HT1080 (cell line): Measurements from ENCODE around the gene CAMTA1. TPM values are rescaled to one million over a fixed set of nuclear protein-coding genes. Genes with fewer than 3 reads are reported as not detected.
A peak's percentile ranks its signal among the peaks of the same experiment; 100 is the strongest.

ENCODE experiments used
- DNase-seq: peaks from one replicate; pipeline ENCODE4 v3.0.0-alpha.2; 2015; ENCODE audit warnings: low read depth
- total RNA-seq: library from RNA; depleted of rRNA; stranded (reverse); fragments of >200 nt; shearing (Covaris generic); gene quantifications from 2 replicates; pipeline ENCODE4 v1.2.3, GENCODE V29; 2014

CAMTA1 gene
- total RNA-seq, 1 experiment from 2014 or later = 59.2 TPM

GRCh38 chr1:6873298-6874015 is 88.2 kb downstream of the CAMTA1 start:
- no peak for DNase-seq

DNA sequence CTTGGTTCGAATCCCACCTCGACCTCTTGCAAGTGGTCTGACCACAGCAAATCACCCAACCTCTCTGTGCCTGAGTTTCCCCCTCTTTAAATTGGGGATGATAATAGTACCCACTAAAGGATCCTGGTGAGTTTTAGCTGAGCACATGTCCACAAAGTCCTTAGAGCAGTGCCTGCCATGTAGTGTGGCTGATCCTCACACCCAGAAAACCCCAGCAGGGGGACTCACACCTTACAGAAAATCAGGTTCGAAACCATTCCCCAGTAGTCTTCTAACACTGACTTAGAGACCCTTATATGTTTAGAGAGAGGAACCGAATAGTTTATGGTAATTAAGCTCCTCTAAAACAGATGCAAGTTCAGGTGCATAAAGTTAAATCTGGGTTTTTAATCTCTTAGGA is 89.0 kb downstream of the CAMTA1 start:
- DNase-seq = no peak

DNA sequence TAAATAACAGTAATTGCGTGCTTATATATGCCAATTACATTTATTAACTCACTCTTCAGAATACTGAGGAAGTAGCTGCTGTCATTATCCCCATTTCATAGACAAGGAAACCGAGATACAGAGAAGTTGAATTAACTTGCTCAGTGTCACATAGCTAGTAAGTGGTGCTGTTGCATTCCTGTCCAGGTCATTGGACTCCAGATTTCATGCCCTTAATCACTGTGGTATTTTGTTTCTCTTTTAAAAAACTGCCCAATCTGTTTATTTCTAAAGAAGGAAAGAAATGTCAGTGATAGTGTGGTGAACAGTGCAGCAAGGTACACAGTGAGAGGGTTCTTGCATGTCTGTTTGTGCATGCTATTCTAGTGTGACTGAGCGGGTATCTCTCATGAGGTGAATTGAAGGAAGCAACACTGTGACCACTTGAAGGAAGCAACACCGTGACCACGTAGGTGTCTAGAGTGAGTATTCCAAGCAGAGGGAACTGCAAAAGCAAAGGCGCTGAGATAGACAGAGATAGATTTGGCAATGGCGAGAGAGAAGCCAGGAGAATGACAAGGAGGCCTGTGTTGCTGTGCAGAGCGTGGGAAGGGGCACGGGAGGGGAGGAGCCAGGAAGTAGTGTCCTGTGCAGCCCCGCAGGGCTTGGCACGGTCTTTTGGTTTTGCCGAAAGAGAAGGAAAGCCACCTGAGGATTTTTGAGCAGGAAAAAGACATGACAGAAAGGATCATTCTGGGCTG is 95.9 kb downstream of the CAMTA1 start:
- DNase-seq = no peak

GRCh38 chr1:6882414-6882813 is 97.2 kb downstream of the CAMTA1 start:
- DNase-seq = no peak

GRCh38 chr1:6884652-6885153 is 99.4 kb downstream of the CAMTA1 start:
- DNase-seq = no peak

- no peak for DNase-seq
Measured at GRCh38 chr1:6885426-6885825, 100.2 kb downstream of the CAMTA1 start.

- DNase-seq = no peak
Measured at GRCh38 chr1:6886523-6886922, 101.3 kb downstream of the CAMTA1 start.

GRCh38 chr1:6888268-6888667 is 103.0 kb downstream of the CAMTA1 start:
- peak; percentile 16 for DNase-seq

DNA sequence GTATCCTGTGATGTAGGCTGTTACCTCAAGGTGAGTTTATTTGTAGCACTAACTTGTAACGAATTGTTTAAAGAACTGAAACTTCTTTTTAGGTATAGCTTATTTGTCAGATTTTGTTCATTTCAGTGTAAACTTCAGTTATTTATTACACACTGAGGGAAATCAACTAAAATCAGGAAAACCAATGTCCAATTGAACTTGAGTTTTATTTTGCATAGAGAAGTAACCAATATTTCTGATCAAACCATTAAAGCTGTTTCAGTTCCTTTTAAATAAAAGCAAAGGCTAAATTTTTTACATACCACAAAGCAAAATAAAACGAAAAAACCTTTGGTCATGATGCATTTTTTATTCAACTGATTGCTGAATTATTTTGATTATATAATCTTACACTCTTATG is 103.6 kb downstream of the CAMTA1 start:
- no peak for DNase-seq

GRCh38 chr1:6889875-6890480 is 104.7 kb downstream of the CAMTA1 start:
- DNase-seq = peak; percentile 52

- no peak for DNase-seq
Measured at GRCh38 chr1:6890686-6891085, 105.4 kb downstream of the CAMTA1 start.

DNA sequence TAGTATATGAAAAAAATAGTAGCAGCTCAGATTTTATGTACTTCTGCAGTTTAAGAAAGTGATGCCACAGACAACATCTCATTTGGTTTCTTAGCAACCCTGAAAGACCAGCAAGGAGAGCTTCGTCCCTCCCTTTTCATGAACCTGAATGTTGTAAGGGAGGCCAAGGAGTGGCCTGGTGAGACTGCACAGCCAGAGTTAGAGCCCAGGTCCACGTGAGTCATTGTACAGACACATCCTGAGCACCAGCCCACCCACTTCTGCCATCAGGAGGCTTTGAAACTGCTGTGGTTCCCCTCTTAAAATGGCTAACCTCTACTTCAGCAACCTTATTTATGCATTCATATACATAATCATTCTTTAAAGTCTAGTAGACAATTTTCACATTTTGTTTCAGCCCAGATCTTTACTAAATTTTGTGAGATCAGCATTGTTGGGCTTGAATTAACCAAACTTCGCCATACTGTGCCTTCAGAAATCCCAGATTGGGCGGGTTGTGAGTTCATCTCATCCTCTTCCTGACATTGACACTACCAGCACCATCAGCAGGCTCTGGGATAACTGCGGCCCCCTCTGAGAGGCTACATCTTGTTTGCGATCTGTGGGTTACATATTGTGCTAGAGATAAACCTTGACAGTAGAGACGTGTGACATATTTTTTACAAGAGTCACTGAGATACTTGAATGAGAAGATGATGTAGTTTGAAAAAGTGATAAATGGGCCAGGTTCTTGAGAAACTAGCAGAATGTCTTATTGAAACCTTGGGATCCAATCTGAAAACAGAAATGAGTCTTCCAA is 106.7 kb downstream of the CAMTA1 start:
- peak; percentile 40 for DNase-seq

DNA sequence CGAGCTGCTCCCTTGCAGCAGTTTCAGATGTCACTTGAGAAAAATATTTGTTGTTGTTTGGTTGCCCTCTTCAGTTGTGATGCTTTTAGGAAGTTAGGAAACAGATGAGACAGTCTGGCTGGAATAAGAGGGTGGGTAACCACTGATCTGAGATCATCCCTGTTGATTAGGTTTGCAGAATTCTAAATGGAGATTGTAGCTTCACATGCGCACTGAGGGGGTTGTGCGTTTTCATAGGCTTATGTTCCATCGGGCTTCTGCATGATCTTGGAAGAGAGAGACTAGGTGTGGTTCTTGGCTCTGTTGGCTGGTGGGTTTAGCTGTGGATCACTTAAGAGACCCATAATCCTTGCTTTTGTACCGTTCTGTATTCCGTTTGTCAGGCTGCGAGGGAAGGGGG is 108.1 kb downstream of the CAMTA1 start:
- no peak for DNase-seq

DNA sequence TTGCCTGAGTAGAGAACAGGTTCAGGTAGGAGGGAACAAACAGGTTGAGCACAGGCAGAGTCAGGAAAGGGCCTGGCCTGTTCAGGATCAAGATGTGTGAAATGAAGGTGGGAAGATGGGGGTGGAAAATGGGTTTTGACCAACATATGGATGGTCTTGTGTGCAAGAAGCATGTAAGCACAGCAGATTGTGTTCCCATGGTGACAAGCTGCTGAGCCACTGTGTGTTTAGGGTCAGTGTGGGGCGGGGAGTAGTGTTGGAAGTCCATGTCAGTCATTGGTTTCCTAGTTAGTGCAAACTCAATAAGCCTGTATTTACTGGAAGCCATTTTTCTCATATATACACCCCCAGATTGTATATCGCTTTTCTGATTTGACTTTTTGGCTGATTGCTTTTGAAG is 111.9 kb downstream of the CAMTA1 start:
- DNase-seq = no peak

DNA sequence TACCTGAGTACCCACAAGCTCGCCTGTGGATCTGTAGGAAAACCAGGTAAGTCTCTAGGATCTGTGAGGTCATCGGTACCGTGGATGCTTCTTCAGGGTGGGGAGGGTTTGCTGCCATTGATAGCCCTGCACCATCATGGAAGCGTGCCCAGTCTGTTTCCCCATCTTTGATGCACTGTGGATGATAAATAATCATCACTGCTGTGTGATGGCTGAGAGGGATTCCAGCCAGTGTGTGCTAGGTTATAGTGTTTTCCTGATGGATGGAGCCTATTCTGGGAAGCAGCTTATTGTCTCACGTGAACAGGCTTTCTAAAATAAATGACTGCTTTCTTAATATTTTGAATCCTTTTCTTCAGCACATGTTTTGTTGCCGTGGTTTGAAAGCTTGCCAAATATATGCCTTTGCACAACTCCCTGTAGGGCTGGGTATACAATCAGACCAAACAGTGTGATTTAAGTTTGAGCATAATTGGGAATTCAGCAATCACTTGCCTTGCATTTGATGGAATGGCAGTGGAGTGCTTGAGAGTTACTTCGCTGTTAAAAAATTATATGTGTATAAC is 113.8 kb downstream of the CAMTA1 start:
- DNase-seq = no peak

GRCh38 chr1:6899621-6900020 is 114.4 kb downstream of the CAMTA1 start:
- no peak for DNase-seq

GRCh38 chr1:6902153-6902552 is 116.9 kb downstream of the CAMTA1 start:
- DNase-seq = no peak

DNA sequence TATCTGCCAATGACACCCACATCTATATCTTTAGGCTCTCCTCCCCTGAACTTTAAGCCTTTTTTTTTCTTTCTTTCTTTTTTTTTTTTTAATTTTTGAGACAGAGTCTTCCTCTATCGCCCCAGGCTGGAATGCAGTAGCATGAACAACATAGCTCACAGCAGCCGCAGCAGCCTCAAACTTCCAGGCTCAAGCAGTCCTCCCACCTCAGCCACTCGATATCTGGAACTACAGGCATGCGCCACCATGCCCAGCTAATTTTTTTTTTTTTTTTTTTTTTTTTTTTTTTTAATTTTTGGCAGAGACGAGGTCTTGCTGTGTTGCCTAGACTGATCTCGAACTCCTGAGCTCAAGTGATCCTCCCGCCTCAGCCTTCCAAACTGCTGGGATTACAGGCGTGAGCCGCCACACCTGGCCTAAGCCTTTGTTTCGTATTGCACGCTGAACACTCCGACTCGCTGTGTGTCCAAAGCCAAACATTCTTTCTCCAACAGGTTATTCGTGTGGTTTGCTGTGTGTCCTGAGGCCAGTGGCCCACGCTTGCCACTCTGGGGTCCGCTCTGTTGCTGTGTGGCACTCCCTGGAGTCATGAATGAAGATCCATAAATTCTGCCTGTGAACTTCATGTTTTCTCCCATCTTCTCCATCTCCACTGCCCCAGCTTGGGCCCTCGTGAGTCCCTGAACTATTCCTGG is 119.4 kb downstream of the CAMTA1 start:
- no peak for DNase-seq

- DNase-seq = no peak
Measured at GRCh38 chr1:6905331-6905730, 120.1 kb downstream of the CAMTA1 start.

DNA sequence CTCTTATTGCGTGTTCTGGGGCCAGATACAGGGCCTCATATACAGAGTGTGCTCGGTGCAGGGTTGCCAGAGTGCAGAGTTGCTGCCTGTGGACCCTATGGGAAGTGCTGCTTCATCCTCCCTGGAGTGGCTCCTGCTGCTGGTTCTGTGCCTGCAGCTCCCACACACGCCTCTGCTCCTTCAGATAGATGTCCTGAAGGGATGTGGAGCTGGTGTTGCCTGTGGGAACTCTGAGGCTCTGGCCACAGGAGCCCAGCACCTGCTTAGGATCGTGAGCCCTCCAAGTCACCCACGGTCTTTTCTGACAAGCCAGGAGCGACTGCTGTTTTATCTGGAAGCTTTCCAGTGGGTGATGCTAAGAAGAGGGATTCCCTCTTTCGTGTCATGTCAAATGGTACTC is 120.5 kb downstream of the CAMTA1 start:
- DNase-seq = no peak

- no peak for DNase-seq
Measured at GRCh38 chr1:6906783-6907182, 121.5 kb downstream of the CAMTA1 start.
